GM06990 (cell line): ENCODE measurements around the gene HIPK2.

Experiments
- DNase-seq: peaks from one replicate; pipeline ENCODE4 v3.0.0-alpha.2; 2011; ENCODE audit not compliant: insufficient read length; ENCODE audit errors: extremely low read depth
- H3K27me3 ChIP-seq: replicated peaks from 2 replicates; pipeline ENCODE4 v1.6.0; 2011; ENCODE audit warnings: low read length; ENCODE audit not compliant: control insufficient read depth, insufficient read depth
- H3K36me3 ChIP-seq: 2 replicates; pipeline ENCODE4 v1.5.1; 2011; ENCODE audit warnings: low read length; ENCODE audit not compliant: control insufficient read depth, insufficient read depth
- H3K4me3 ChIP-seq: replicated peaks from 2 replicates; pipeline ENCODE4 v1.5.1; 2011; ENCODE audit warnings: low read depth, mild to moderate bottlenecking, control low read depth, low read length
- TF ChIP-seq, protein P1 (sequence below): IDR thresholded peaks from 2 replicates; pipeline ENCODE4 v1.5.1; 2011; ENCODE audit warnings: low read length, control low read depth, mild to moderate bottlenecking, inconsistent platforms; ENCODE audit not compliant: insufficient read depth, poor library complexity, severe bottlenecking

HIPK2 gene

DNA sequence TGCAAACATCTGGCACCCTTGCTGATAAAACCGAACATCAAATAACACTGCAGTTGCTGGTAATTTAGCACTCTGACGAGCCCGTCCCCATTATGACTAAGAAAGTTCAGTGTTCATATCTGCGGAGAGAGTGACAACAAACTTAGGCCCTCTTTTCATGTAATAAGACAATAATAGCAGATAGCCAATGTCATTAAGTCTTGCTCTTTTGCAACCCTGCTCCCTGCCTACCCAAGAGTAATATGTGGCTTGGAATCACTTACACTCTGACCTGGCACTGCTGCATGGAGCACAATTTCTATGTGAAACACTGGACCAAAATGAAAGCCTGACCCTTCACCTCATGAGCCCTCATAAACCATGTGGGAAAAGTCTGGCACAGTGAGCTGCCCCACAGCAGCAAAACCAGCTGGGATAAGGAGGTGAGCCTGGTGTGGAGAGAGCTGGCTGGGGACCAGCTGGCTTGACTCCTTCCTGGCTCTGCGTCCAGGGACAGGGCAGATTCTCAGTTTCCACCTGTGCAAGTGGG, 86.5 kb downstream of the HIPK2 start:
- no peak overlapping the region for H3K4me3 ChIP-seq
- TF ChIP-seq, protein P1, sequence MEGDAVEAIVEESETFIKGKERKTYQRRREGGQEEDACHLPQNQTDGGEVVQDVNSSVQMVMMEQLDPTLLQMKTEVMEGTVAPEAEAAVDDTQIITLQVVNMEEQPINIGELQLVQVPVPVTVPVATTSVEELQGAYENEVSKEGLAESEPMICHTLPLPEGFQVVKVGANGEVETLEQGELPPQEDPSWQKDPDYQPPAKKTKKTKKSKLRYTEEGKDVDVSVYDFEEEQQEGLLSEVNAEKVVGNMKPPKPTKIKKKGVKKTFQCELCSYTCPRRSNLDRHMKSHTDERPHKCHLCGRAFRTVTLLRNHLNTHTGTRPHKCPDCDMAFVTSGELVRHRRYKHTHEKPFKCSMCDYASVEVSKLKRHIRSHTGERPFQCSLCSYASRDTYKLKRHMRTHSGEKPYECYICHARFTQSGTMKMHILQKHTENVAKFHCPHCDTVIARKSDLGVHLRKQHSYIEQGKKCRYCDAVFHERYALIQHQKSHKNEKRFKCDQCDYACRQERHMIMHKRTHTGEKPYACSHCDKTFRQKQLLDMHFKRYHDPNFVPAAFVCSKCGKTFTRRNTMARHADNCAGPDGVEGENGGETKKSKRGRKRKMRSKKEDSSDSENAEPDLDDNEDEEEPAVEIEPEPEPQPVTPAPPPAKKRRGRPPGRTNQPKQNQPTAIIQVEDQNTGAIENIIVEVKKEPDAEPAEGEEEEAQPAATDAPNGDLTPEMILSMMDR, result no peak
- DNase-seq, result no peak
- no peaks in the 10 kb centered on the region for H3K27me3 ChIP-seq
- peaks cover 21% of the 10 kb centered on the region for H3K36me3 ChIP-seq

GRCh38 chr7:139687980-139688632, 89.7 kb downstream of the HIPK2 start:
- DNase-seq, result no peak

DNA sequence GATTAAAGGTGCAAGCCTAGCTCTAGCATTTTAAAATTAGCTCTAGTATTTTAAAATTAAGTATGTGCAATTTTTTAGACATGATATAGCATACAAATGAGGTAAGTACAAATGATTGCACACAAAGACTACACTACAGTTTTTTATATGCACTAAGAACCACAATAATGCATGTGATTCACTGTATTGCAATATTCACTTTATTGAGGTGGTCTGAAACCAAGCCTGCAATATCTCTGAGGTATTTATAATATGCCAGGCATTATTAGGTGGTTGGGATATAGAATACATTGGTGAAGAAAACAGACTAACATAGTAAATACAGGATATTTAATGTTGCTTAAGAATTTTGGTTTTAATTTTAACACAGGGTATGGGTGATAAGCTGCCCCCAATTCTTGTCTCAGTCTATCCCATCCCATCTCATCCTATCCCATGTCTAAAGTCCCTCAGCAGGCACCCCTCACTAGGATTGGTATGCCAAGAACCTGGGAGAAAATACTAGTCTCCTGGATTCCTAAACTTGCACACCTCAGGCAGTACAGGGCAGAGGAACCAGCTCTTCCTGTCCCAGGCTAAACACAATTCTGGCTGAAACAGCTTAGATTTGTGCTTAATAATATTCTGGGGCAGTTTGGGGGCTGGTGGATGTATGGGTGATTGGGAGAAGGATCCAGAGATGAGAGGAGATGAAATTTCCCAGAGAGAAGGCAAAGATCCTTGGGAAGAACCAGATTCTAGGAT, 90.4 kb downstream of the HIPK2 start:
- TF ChIP-seq, protein P1, result no peak
- DNase-seq, result no peak
- Histone ChIP-seq H3K4me3 (no peak overlapping the region), H3K36me3 (peaks cover 12% of the 10 kb centered on the region), H3K27me3 (no peaks in the 10 kb centered on the region)

More at GRCh38 chr7:139687980-139688632, 89.7 kb downstream of the HIPK2 start:
- TF ChIP-seq, protein P1, result no peak
- Histone ChIP-seq H3K4me3 (no peak overlapping the region), H3K27me3 (no peaks in the 10 kb centered on the region), H3K36me3 (peaks cover 14% of the 10 kb centered on the region)

DNA sequence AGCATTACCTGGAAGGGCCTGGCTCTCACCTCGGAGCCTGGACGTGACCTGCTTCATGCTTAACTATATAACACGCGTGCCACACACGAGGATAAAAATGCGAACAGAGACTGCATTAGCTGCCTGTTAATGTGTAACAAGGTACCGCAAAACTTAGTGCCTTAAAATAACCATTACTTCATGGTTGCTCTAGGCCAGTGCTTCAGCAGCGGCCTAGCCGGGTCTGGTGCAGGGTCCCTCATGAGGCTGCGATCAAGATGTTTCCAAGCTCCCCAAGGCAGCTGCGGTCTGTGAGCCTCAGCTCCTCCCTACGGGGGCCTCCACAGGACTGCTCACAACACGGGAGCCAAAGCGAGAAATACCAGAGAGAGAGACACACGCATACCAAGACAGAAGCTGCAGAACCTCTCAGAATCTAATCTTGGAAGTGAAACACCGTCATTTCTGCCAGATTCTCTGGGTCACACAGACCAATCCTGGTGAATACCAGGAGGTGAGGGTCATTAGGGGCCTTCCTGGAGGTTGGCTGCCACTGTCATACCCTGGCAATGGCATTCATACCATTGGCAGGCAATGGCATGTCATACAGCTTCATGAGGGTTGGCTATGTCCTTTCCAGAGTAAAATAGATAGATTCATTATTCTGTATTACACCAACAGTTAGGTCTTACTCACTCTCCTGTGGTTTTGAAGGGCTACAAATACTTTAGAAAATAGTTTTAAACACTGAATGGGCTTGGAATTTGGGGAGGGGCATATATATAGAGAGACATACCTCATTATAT, 94.5 kb downstream of the HIPK2 start:
- DNase-seq, result peak; percentile 74
- TF ChIP-seq, protein P1, result no peak
- Histone ChIP-seq H3K4me3 (0 out of 2 replicates have a peak overlapping the region, but pooled peaks have one; percentile 7), H3K27me3 (no peaks in the 10 kb centered on the region), H3K36me3 (peaks cover 7% of the 10 kb centered on the region)

DNA sequence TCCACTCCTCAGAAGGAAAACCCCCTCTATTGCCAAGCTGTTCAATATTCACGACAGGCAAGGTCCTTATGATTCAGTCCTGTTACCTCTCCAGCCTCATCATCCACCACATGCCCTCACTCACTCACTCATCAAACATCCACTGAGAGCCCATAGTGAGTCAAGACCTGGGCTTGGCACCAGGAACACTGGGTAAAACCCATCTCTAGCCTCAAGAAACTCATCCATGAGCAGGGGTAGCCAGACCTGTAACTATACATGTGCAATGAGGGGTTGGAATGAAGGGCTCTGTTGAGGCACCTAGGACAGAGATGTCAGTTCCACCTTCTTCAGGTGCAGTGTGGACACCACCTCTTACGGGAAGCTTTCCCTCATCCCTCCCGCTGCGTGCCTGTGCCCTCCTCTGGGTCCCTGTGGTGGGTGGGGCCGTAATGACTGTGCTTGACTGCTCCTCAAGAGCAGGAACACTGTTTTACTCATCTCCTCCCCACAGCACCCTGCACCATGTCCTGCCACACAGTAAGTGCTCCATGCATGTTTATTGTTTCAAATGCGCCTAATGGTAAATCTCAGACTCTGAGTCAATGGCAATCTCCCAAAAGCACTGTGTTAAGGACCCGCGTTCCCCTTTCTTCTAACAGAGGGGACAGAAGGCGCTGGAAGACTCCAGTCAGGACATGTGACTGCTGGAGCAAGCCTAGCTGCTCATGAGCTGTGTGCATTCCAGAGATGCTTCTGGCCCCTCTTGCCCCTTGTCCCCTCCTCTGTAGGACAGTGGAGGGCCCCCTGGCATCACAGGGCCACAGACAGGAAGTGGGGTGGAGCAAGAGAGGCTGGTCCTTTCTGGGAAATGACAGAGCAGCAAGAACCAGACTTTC, 95.4 kb downstream of the HIPK2 start:
- DNase-seq, result peak; percentile 67
- Histone ChIP-seq H3K27me3 (no peaks in the 10 kb centered on the region), H3K36me3 (peaks cover 3% of the 10 kb centered on the region), H3K4me3 (no peak overlapping the region)
- TF ChIP-seq, protein P1, result no peak
